HCT116 (cell line): ENCODE data around the gene ZMYND11.

Experiments
- ATF3 ChIP-seq: IDR thresholded peaks from 2 replicates; pipeline ENCODE4 v1.6.1; 2012
- CEBPB ChIP-seq: IDR thresholded peaks from 2 replicates; pipeline ENCODE4 v1.6.1; 2012; ENCODE audit warnings: low read depth
- CTCF ChIP-seq, 3 experiments: fragments of 200-600 bp in 1 of 3; sonication (generic) in 1 of 3; IDR thresholded peaks in 2 of 3; conservative IDR thresholded peaks in 1 of 3; 2 replicates each; pipeline ENCODE4 v1.5.1; 2012 to 2017; ENCODE audit warnings: low read depth in 2 of 3, low read length in 2 of 3, antibody characterized with exemption in 1 of 3, borderline replicate concordance in 1 of 3, control low read depth in 1 of 3, mild to moderate bottlenecking in 1 of 3, mixed read lengths in 1 of 3, mixed run types in 1 of 3, moderate library complexity in 1 of 3; ENCODE audit not compliant: insufficient read depth in 1 of 3
- EZH2 ChIP-seq: fragments of 200-600 bp; sonication (generic); IDR thresholded peaks from 2 replicates; pipeline ENCODE4 v1.6.1; 2017; ENCODE audit warnings: antibody characterized with exemption, mixed run types
- EZH2phosphoT487 ChIP-seq: fragments of 200-600 bp; IDR thresholded peaks from 2 replicates; pipeline ENCODE4 v1.6.1; 2018; ENCODE audit warnings: antibody characterized with exemption, borderline replicate concordance
- JUND ChIP-seq: IDR thresholded peaks from 2 replicates; pipeline ENCODE4 v1.6.1; 2012
- POLR2A ChIP-seq: IDR thresholded peaks from 2 replicates; pipeline ENCODE4 v1.7.0; 2011; ENCODE audit warnings: borderline replicate concordance; ENCODE audit not compliant: insufficient read depth, insufficient read length; ENCODE audit errors: extremely low read depth
- POLR2AphosphoS5 ChIP-seq: IDR thresholded peaks from 2 replicates; pipeline ENCODE4 v1.6.1; 2011; ENCODE audit warnings: mild to moderate bottlenecking, low read depth, low read length, moderate library complexity
- REST ChIP-seq: IDR thresholded peaks from 2 replicates; pipeline ENCODE4 v1.6.1; 2012; ENCODE audit warnings: low read depth
- SIN3A ChIP-seq: IDR thresholded peaks from 2 replicates; pipeline ENCODE4 v1.6.1; 2012; ENCODE audit warnings: low read depth
- YY1 ChIP-seq: IDR thresholded peaks from 2 replicates; pipeline ENCODE4 v1.6.1; 2011; ENCODE audit warnings: low read length, low read depth, moderate library complexity, mild to moderate bottlenecking; ENCODE audit not compliant: insufficient replicate concordance; ENCODE audit errors: extremely low read depth
- ZBTB33 ChIP-seq: IDR thresholded peaks from 2 replicates; pipeline ENCODE4 v1.6.1; 2011; ENCODE audit warnings: mild to moderate bottlenecking, low read length, moderate library complexity; ENCODE audit not compliant: insufficient replicate concordance; ENCODE audit errors: extremely low read depth
- ZNF274 ChIP-seq: fragments of 200-500 bp; sonication (Bioruptor generic); IDR thresholded peaks from 2 replicates; pipeline ENCODE4 v1.6.1; 2014; ENCODE audit warnings: mild to moderate bottlenecking, low read depth, low read length, inconsistent platforms

- no peak for TF ChIP-seq ZBTB33
- TF ChIP-seq SIN3A = no peak
- TF ChIP-seq ATF3 = no peak
- TF ChIP-seq REST = no peak
- no peak for TF ChIP-seq CTCF (IDR thresholded peaks at IDR 0.05 in 2 of 3, conservative IDR thresholded peaks at IDR 0.05 in 1 of 3; ENCODE audit: borderline replicate concordance in 1 of 3, insufficient read depth in 1 of 3, low read depth in 2 of 3, low read length in 2 of 3)
- no peak for TF ChIP-seq POLR2A
- TF ChIP-seq YY1 = no peak
- no peak for TF ChIP-seq CEBPB
- no peak for TF ChIP-seq EZH2phosphoT487
- no peak for TF ChIP-seq EZH2
- no peak for TF ChIP-seq JUND
- TF ChIP-seq POLR2AphosphoS5 = no peak
- TF ChIP-seq ZNF274 = no peak
Observed at GRCh38 chr10:278707-279106, 143.5 kb downstream of the ZMYND11 start.
